Astrocyte (in vitro differentiated cells and primary cell): ENCODE measurements around the gene ASPG. TPM values are rescaled to one million over a fixed set of nuclear protein-coding genes. Genes with fewer than 3 reads are reported as not detected.

ENCODE experiments used
- DNase-seq: peaks from one replicate; pipeline ENCODE4 v3.0.0-alpha.2; 2010; ENCODE audit warnings: low read depth
- FAIRE-seq: peaks from 2 replicates; lab custom pipeline; 2011; peaks lifted over from hg19 to GRCh38; lab: Jason Lieb, UNC
- H2AFZ ChIP-seq: 2 replicates; pipeline ENCODE4 v1.6.0; 2012; ENCODE audit warnings: low read depth, low read length, inconsistent platforms
- H3K27ac ChIP-seq: 2 replicates; pipeline ENCODE4 v1.5.1; 2011; ENCODE audit warnings: low read depth, low read length, inconsistent platforms
- H3K27me3 ChIP-seq: 2 replicates; pipeline ENCODE4 v1.6.0; 2011; ENCODE audit warnings: low read length, inconsistent platforms; ENCODE audit not compliant: insufficient read depth
- H3K36me3 ChIP-seq: 2 replicates; pipeline ENCODE4 v1.5.1; 2011; ENCODE audit warnings: low read length, inconsistent platforms; ENCODE audit not compliant: insufficient read depth
- H3K4me1 ChIP-seq: 2 replicates; pipeline ENCODE4 v1.5.1; 2011; ENCODE audit warnings: low read length, inconsistent platforms; ENCODE audit not compliant: insufficient read depth
- H3K4me2 ChIP-seq: 2 replicates; pipeline ENCODE4 v1.6.0; 2012; ENCODE audit warnings: low read length, inconsistent platforms
- H3K4me3 ChIP-seq: 2 replicates; pipeline ENCODE4 v1.5.1; 2011; ENCODE audit warnings: low read depth, mild to moderate bottlenecking, low read length, inconsistent platforms; ENCODE audit not compliant: insufficient read depth
- H3K79me2 ChIP-seq: 2 replicates; pipeline ENCODE4 v1.6.0; 2012; ENCODE audit warnings: mild to moderate bottlenecking, low read length, inconsistent platforms; ENCODE audit not compliant: insufficient read depth
- H3K9ac ChIP-seq: 2 replicates; pipeline ENCODE4 v1.6.0; 2012; ENCODE audit warnings: mild to moderate bottlenecking, low read length, inconsistent platforms
- H3K9me3 ChIP-seq: 2 replicates; pipeline ENCODE4 v1.5.1; 2012; ENCODE audit warnings: low read depth, mild to moderate bottlenecking, low read length, inconsistent platforms; ENCODE audit not compliant: insufficient read depth
- H4K20me1 ChIP-seq: 2 replicates; pipeline ENCODE4 v1.6.0; 2012; ENCODE audit warnings: low read length, inconsistent platforms; ENCODE audit not compliant: insufficient read depth
- H3K27ac Mint-ChIP-seq: one replicate; pipeline ENCODE4 v1.8.0; 2021; ENCODE audit warnings: mild to moderate bottlenecking, mixed read lengths; ENCODE audit not compliant: unreplicated experiment
- H3K27me3 Mint-ChIP-seq: one replicate; pipeline ENCODE4 v1.8.0; 2021; ENCODE audit warnings: low read depth, mixed read lengths; ENCODE audit not compliant: unreplicated experiment
- H3K36me3 Mint-ChIP-seq: one replicate; pipeline ENCODE4 v1.8.0; 2021; ENCODE audit warnings: low read depth, mixed read lengths; ENCODE audit not compliant: unreplicated experiment
- H3K4me1 Mint-ChIP-seq: one replicate; pipeline ENCODE4 v1.8.0; 2021; ENCODE audit warnings: low read depth, mixed read lengths; ENCODE audit not compliant: unreplicated experiment
- H3K4me3 Mint-ChIP-seq: one replicate; pipeline ENCODE4 v1.8.0; 2021; ENCODE audit warnings: mild to moderate bottlenecking, moderate library complexity, mixed read lengths; ENCODE audit not compliant: unreplicated experiment
- H3K9me3 Mint-ChIP-seq: one replicate; pipeline ENCODE4 v1.8.0; 2021; ENCODE audit warnings: mild to moderate bottlenecking, mixed read lengths; ENCODE audit not compliant: unreplicated experiment
- CTCF ChIP-seq: IDR thresholded peaks from 2 replicates; pipeline ENCODE4 v1.5.1; 2011; ENCODE audit warnings: low read depth, mild to moderate bottlenecking, inconsistent platforms, low read length, moderate library complexity; ENCODE audit not compliant: insufficient read depth
- EZH2 ChIP-seq: IDR thresholded peaks from 2 replicates; pipeline ENCODE4 v1.6.1; 2012; ENCODE audit warnings: mild to moderate bottlenecking, low read length, inconsistent platforms; ENCODE audit not compliant: insufficient read depth
- total RNA-seq: library from RNA; stranded (reverse); gene quantifications from 2 replicates; pipeline ENCODE4 v1.2.1, GENCODE V29; 2021

ASPG gene
- total RNA-seq, 1 donor from 2014 or later, result not detected

GRCh38 chr14:104134061-104134965, 48.8 kb downstream of the ASPG start:
- peaks cover 8% of the 10 kb centered on the region for H3K9me3 ChIP-seq
- Mint-ChIP-seq H3K27me3 (peaks cover 51% of the 10 kb centered on the region), H3K27ac (no peak overlapping the region), H3K4me1 (no peaks in the 10 kb centered on the region), H3K4me3 (no peak overlapping the region), H3K36me3 (peaks cover 2% of the 10 kb centered on the region), H3K9me3 (peaks cover 8% of the 10 kb centered on the region)
- no peak overlapping the region for H2AFZ ChIP-seq
- peak; percentile 28 for TF ChIP-seq EZH2
- TF ChIP-seq CTCF, result no peak
- no peaks in the 10 kb centered on the region for H3K79me2 ChIP-seq
- H3K9ac ChIP-seq, result no peak overlapping the region
- FAIRE-seq (no peak), DNase-seq (no peak)
- no peak overlapping the region for H3K4me2 ChIP-seq
- H3K36me3 ChIP-seq, result no peaks in the 10 kb centered on the region
- H3K27ac ChIP-seq, result no peak overlapping the region
- H3K4me3 ChIP-seq, result no peak overlapping the region
- H4K20me1 ChIP-seq, result no peaks in the 10 kb centered on the region
- peaks cover 22% of the 10 kb centered on the region for H3K27me3 ChIP-seq
- peaks cover 5% of the 10 kb centered on the region for H3K4me1 ChIP-seq

GRCh38 chr14:104135121-104135903, 49.8 kb downstream of the ASPG start:
- Mint-ChIP-seq H3K4me3 (peak overlapping the region; percentile 57), H3K9me3 (peaks cover 2% of the 10 kb centered on the region), H3K27ac (peak overlapping the region; percentile 12), H3K36me3 (no peaks in the 10 kb centered on the region), H3K27me3 (peaks cover 49% of the 10 kb centered on the region), H3K4me1 (no peaks in the 10 kb centered on the region)
- H3K79me2 ChIP-seq, result no peaks in the 10 kb centered on the region
- no peak overlapping the region for H2AFZ ChIP-seq
- no peak for FAIRE-seq
- TF ChIP-seq CTCF (no peak), EZH2 (peak; percentile 77)
- no peak overlapping the region for H3K9ac ChIP-seq
- peaks cover under 1% of the 10 kb centered on the region for H3K9me3 ChIP-seq
- H3K4me2 ChIP-seq, result no peak overlapping the region
- no peak for DNase-seq
- no peak overlapping the region for H3K4me3 ChIP-seq
- H3K27me3 ChIP-seq, result peaks cover 25% of the 10 kb centered on the region
- H3K36me3 ChIP-seq, result no peaks in the 10 kb centered on the region
- H3K4me1 ChIP-seq, result peaks cover 5% of the 10 kb centered on the region
- H4K20me1 ChIP-seq, result no peaks in the 10 kb centered on the region
- no peak overlapping the region for H3K27ac ChIP-seq
